Stimulated activated naive B cell treated with anti-CD40 and anti-IgM and Interleukin-4, amounts not matched to agents 10 μg/mL and 1 μg/mL and 100 μg/mL, for 72 hours (primary cell): ENCODE measurements around the gene TIMM13.
"Not testable (repeated sequence)": the region's sequence is repeated elsewhere in the genome, so short reads cannot be mapped to it uniquely, and the experiment has no call there.

ENCODE experiments used
- ATAC-seq, 2 donors: fragments of 150-1000 bp; cut with Tn5 transposase; replicated peaks; 2 replicates each; pipeline ENCODE4 v1.10.0; 2021; ENCODE audit warnings: moderate library complexity in 1 of 2
- DNase-seq: peaks from one replicate; pipeline ENCODE4 v3.0.0; 2021
- H3K27ac Mint-ChIP-seq: one replicate; pipeline ENCODE4 v1.8.0; 2022; ENCODE audit warnings: mild to moderate bottlenecking, mixed read lengths
- H3K27me3 Mint-ChIP-seq, 2 donors: one replicate each; pipeline ENCODE4 v1.8.0; 2022; ENCODE audit warnings: mixed read lengths in 2 of 2
- H3K36me3 Mint-ChIP-seq, 2 donors: one replicate each; pipeline ENCODE4 v1.8.0; 2022; ENCODE audit warnings: mixed read lengths in 2 of 2, mild to moderate bottlenecking in 1 of 2
- H3K4me1 Mint-ChIP-seq, 2 donors: one replicate each; pipeline ENCODE4 v1.8.0; 2022; ENCODE audit warnings: mixed read lengths in 2 of 2, mild to moderate bottlenecking in 1 of 2
- H3K4me3 Mint-ChIP-seq, 2 donors: one replicate each; pipeline ENCODE4 v1.8.0; 2022; ENCODE audit warnings: mild to moderate bottlenecking in 2 of 2, mixed read lengths in 2 of 2, moderate library complexity in 1 of 2
- H3K9me3 Mint-ChIP-seq, 2 donors: one replicate each; pipeline ENCODE4 v1.8.0; 2022; ENCODE audit warnings: mixed read lengths in 2 of 2, mild to moderate bottlenecking in 1 of 2

TIMM13 gene

GRCh38 chr19:2399582-2399981 is 27.8 kb downstream of the TIMM13 start:
- DNase-seq (no peak), ATAC-seq (no peak)
- H3K27ac Mint-ChIP-seq: no peak overlapping the region
- H3K4me3 Mint-ChIP-seq: no peak overlapping the region
- H3K36me3 Mint-ChIP-seq: no peaks in the 10 kb centered on the region
- H3K4me1 Mint-ChIP-seq: peaks cover 0 to 13% of the 10 kb centered on the region in 2 donors
- peaks cover 3 to 4% of the 10 kb centered on the region in 2 donors for H3K9me3 Mint-ChIP-seq
- no peaks in the 10 kb centered on the region for H3K27me3 Mint-ChIP-seq

GRCh38 chr19:2398735-2399305 is 28.6 kb downstream of the TIMM13 start:
- Mint-ChIP-seq H3K4me1 (peaks cover 2 to 21% of the 10 kb centered on the region in 2 donors), H3K36me3 (no peaks in the 10 kb centered on the region), H3K27me3 (no peaks in the 10 kb centered on the region), H3K9me3 (peaks cover 0 to 3% of the 10 kb centered on the region in 2 donors), H3K27ac (no peak overlapping the region), H3K4me3 (no peak overlapping the region)
- DNase-seq: no peak
- no peak for ATAC-seq

GRCh38 chr19:2397173-2397572 is 30.2 kb downstream of the TIMM13 start:
- not testable (repeated sequence) for H3K36me3 Mint-ChIP-seq, H3K27ac Mint-ChIP-seq, H3K9me3 Mint-ChIP-seq, H3K4me3 Mint-ChIP-seq, H3K27me3 Mint-ChIP-seq, ATAC-seq, DNase-seq
- peaks cover 4 to 22% of the 10 kb centered on the region in 2 donors for H3K4me1 Mint-ChIP-seq

- ATAC-seq, DNase-seq, H3K27ac Mint-ChIP-seq, H3K36me3 Mint-ChIP-seq, H3K27me3 Mint-ChIP-seq, H3K9me3 Mint-ChIP-seq: not testable (repeated sequence)
- Mint-ChIP-seq H3K4me1 (peaks cover 7 to 31% of the 10 kb centered on the region in 2 donors), H3K4me3 (peak overlapping the region in 1 of 2 donors; percentile 39)
Measured at GRCh38 chr19:2395293-2395829, 32.0 kb downstream of the TIMM13 start.

- H3K4me3 Mint-ChIP-seq: peak overlapping the region; percentile 25 to 39
- H3K27me3 Mint-ChIP-seq: peaks cover 0 to 3% of the 10 kb centered on the region in 2 donors
- no peaks in the 10 kb centered on the region for H3K36me3 Mint-ChIP-seq
- DNase-seq (no peak), ATAC-seq (peak; percentile 81 to 83)
- H3K27ac Mint-ChIP-seq: peak overlapping the region; percentile 62
- H3K9me3 Mint-ChIP-seq: no peaks in the 10 kb centered on the region
- H3K4me1 Mint-ChIP-seq: peaks cover 8 to 31% of the 10 kb centered on the region in 2 donors
Measured at GRCh38 chr19:2394442-2395292, 32.7 kb downstream of the TIMM13 start.

GRCh38 chr19:2394054-2394441 is 33.3 kb downstream of the TIMM13 start:
- Mint-ChIP-seq H3K27me3 (peaks cover 0 to 4% of the 10 kb centered on the region in 2 donors), H3K4me1 (peaks cover 9 to 31% of the 10 kb centered on the region in 2 donors), H3K27ac (peak overlapping the region; percentile 20), H3K36me3 (no peaks in the 10 kb centered on the region), H3K9me3 (no peaks in the 10 kb centered on the region), H3K4me3 (peak overlapping the region; percentile 59 to 66)
- DNase-seq: no peak
- peak; percentile 16 to 78 for ATAC-seq

- H3K27me3 Mint-ChIP-seq, H3K9me3 Mint-ChIP-seq, H3K4me3 Mint-ChIP-seq, H3K27ac Mint-ChIP-seq, H3K36me3 Mint-ChIP-seq, ATAC-seq, DNase-seq: not testable (repeated sequence)
- H3K4me1 Mint-ChIP-seq: peaks cover 9 to 31% of the 10 kb centered on the region in 2 donors
Measured at GRCh38 chr19:2392899-2393298, 34.5 kb downstream of the TIMM13 start.

GRCh38 chr19:2392366-2392765 is 35.0 kb downstream of the TIMM13 start:
- Mint-ChIP-seq H3K36me3 (no peaks in the 10 kb centered on the region), H3K9me3 (no peaks in the 10 kb centered on the region), H3K4me1 (peaks cover 9 to 31% of the 10 kb centered on the region in 2 donors), H3K27me3 (peaks cover 0 to 4% of the 10 kb centered on the region in 2 donors), H3K4me3 (no peak overlapping the region), H3K27ac (no peak overlapping the region)
- DNase-seq: no peak
- ATAC-seq: no peak

- no peaks in the 10 kb centered on the region for H3K36me3 Mint-ChIP-seq
- no peak overlapping the region for H3K4me3 Mint-ChIP-seq
- ATAC-seq (peak; percentile 66), DNase-seq (peak; percentile 33)
- H3K27me3 Mint-ChIP-seq: peaks cover 0 to 4% of the 10 kb centered on the region in 2 donors
- no peak overlapping the region for H3K27ac Mint-ChIP-seq
- no peaks in the 10 kb centered on the region for H3K9me3 Mint-ChIP-seq
- H3K4me1 Mint-ChIP-seq: peaks cover 10 to 31% of the 10 kb centered on the region in 2 donors
Measured at GRCh38 chr19:2391118-2391725, 36.2 kb downstream of the TIMM13 start.

- Mint-ChIP-seq H3K27me3 (peaks cover 0 to 4% of the 10 kb centered on the region in 2 donors), H3K9me3 (no peaks in the 10 kb centered on the region), H3K27ac (peak overlapping the region; percentile 63), H3K4me3 (no peak overlapping the region), H3K36me3 (no peaks in the 10 kb centered on the region), H3K4me1 (peaks cover 13 to 18% of the 10 kb centered on the region in 2 donors)
- ATAC-seq: no peak
- DNase-seq: no peak
Measured at GRCh38 chr19:2389594-2389993, 37.8 kb downstream of the TIMM13 start.

GRCh38 chr19:2387367-2388288 is 39.8 kb downstream of the TIMM13 start:
- Mint-ChIP-seq H3K4me3 (no peak overlapping the region), H3K27ac (no peak overlapping the region), H3K36me3 (no peaks in the 10 kb centered on the region), H3K27me3 (peaks cover 0 to 4% of the 10 kb centered on the region in 2 donors), H3K9me3 (peaks cover 0 to 2% of the 10 kb centered on the region in 2 donors), H3K4me1 (peaks cover 13 to 17% of the 10 kb centered on the region in 2 donors)
- ATAC-seq: no peak
- DNase-seq: no peak

- Mint-ChIP-seq H3K36me3 (peaks cover 2 to 7% of the 10 kb centered on the region in 2 donors), H3K4me3 (no peak overlapping the region), H3K27ac (peak overlapping the region; percentile 10), H3K27me3 (peaks cover 0 to 8% of the 10 kb centered on the region in 2 donors), H3K4me1 (peaks cover 13 to 14% of the 10 kb centered on the region in 2 donors), H3K9me3 (peaks cover 4 to 9% of the 10 kb centered on the region in 2 donors)
- ATAC-seq: no peak
- no peak for DNase-seq
Measured at GRCh38 chr19:2385053-2385721, 42.2 kb downstream of the TIMM13 start.
